GM23248 (cell line): ENCODE data around the gene NGEF.

ENCODE experiments used
- EZH2 ChIP-seq: fragments of 200-600 bp; sonication (generic); IDR thresholded peaks from 2 replicates; pipeline ENCODE4 v1.6.1; 2018; ENCODE audit warnings: antibody characterized with exemption, mild to moderate bottlenecking; ENCODE audit not compliant: insufficient read depth, poor library complexity, severe bottlenecking
- EZH2phosphoT487 ChIP-seq: fragments of 200-600 bp; sonication (generic); IDR thresholded peaks from 2 replicates; pipeline ENCODE4 v1.6.1; 2018; ENCODE audit warnings: antibody characterized with exemption, moderate library complexity, mild to moderate bottlenecking, low read depth; ENCODE audit not compliant: insufficient read depth

GRCh38 chr2:233007739-233008138 lies 5.3 kb downstream of the NGEF start:
- TF ChIP-seq EZH2 (no peak), EZH2phosphoT487 (no peak)
